ENCODE measurements around the gene DVL1. TPM values are rescaled to one million over a fixed set of nuclear protein-coding genes. Genes with fewer than 3 reads are reported as not detected.
A peak's percentile ranks its signal among the peaks of the same experiment; 100 is the strongest.

DVL1 gene
- total RNA-seq, 4 donors from 2014 or later = 84.4 to 174 (median 88.9) TPM

GRCh38 chr1:1332774-1333480, 16.3 kb downstream of the DVL1 start:
- 76% methylated on average over 6 of the region's 48 CpGs; no CpG with 5 or more reads in 1 of the 2 donors for WGBS, 2 donors (ENCODE audit: low coverage in 1 of 2)
- peaks cover 0 to 39% of the 10 kb centered on the region in 2 donors for H3K36me3 ChIP-seq

GRCh38 chr1:1332031-1332755, 17.0 kb downstream of the DVL1 start:
- Histone ChIP-seq H3K27me3 (no peaks in the 10 kb centered on the region), H3K36me3 (peaks cover 0 to 39% of the 10 kb centered on the region in 2 donors), H3K4me3 (no peak overlapping the region), H3K9me3 (no peaks in the 10 kb centered on the region), H3K4me1 (peaks cover 0 to 18% (median 7%) of the 10 kb centered on the region in 3 donors), H3K27ac (no peak overlapping the region)
- WGBS, 2 donors (ENCODE audit: low coverage in 1 of 2) = no CpG with 5 or more reads among the region's 57 CpGs
- ATAC-seq = no peak
- no peak for TF ChIP-seq POLR2A (IDR thresholded peaks at IDR 0.05)
- TF ChIP-seq POLR2AphosphoS5 (IDR thresholded peaks at IDR 0.05) = no peak
- TF ChIP-seq CTCF (IDR thresholded peaks at IDR 0.05) = no peak
- no peak for TF ChIP-seq EP300 (IDR thresholded peaks at IDR 0.05)

More at GRCh38 chr1:1332774-1333480, 16.3 kb downstream of the DVL1 start:
- no peak for TF ChIP-seq POLR2A (IDR thresholded peaks at IDR 0.05)
- ATAC-seq = no peak
- H3K4me1 ChIP-seq = peaks cover 0 to 17% (median 7%) of the 10 kb centered on the region in 3 donors
- no peak overlapping the region for H3K27ac ChIP-seq
- H3K9me3 ChIP-seq = no peaks in the 10 kb centered on the region
- no peaks in the 10 kb centered on the region for H3K27me3 ChIP-seq
- H3K4me3 ChIP-seq = no peak overlapping the region

GRCh38 chr1:1331068-1331965, 17.9 kb downstream of the DVL1 start, which contains the start of gene TAS1R3:
TAS1R3 (plus strand) TSS chr1:1331280; CDS start chr1:1331346, 66 bp downstream.
- Histone ChIP-seq H3K4me3 (no peak within 1 kb of the TSS), H3K4me1 (peaks cover 0 to 27% (median 7%) of the 10 kb centered on the region in 3 donors), H3K9me3 (no peaks in the 10 kb centered on the region), H3K27me3 (no peaks in the 10 kb centered on the region), H3K36me3 (peaks cover 0 to 39% of the 10 kb centered on the region in 2 donors), H3K27ac (no peak within 1 kb of the TSS)
- TF ChIP-seq EP300 (IDR thresholded peaks at IDR 0.05) = no peak
- TF ChIP-seq POLR2A (IDR thresholded peaks at IDR 0.05) = no peak
- TF ChIP-seq POLR2AphosphoS5 (IDR thresholded peaks at IDR 0.05) = no peak
- no peak for TF ChIP-seq CTCF (IDR thresholded peaks at IDR 0.05)
- no peak for ATAC-seq
- WGBS, 2 donors (ENCODE audit: low coverage in 1 of 2) = 75% methylated on average over 2 of the region's 41 CpGs; no CpG with 5 or more reads in 1 of the 2 donors

GRCh38 chr1:1330366-1331067, 18.7 kb downstream of the DVL1 start:
- no peak for TF ChIP-seq POLR2AphosphoS5 (IDR thresholded peaks at IDR 0.05)
- TF ChIP-seq POLR2A (IDR thresholded peaks at IDR 0.05) = no peak
- Histone ChIP-seq H3K4me1 (peaks cover 0 to 35% (median 14%) of the 10 kb centered on the region in 3 donors), H3K36me3 (peaks cover 0 to 31% of the 10 kb centered on the region in 2 donors), H3K27ac (no peak overlapping the region), H3K27me3 (no peaks in the 10 kb centered on the region), H3K9me3 (no peaks in the 10 kb centered on the region), H3K4me3 (no peak overlapping the region)
- no peak for ATAC-seq
- 80% methylated on average over 1 of the region's 15 CpGs; no CpG with 5 or more reads in 1 of the 2 donors for whole genome bisulfite sequencing, 2 donors (ENCODE audit: low coverage in 1 of 2)

GRCh38 chr1:1329304-1330210, 19.7 kb downstream of the DVL1 start:
- no peak overlapping the region for H3K4me3 ChIP-seq
- H3K27me3 ChIP-seq = no peaks in the 10 kb centered on the region
- TF ChIP-seq POLR2AphosphoS5 (IDR thresholded peaks at IDR 0.05) (peak; percentile 15), POLR2A (IDR thresholded peaks at IDR 0.05) (no peak), CTCF (IDR thresholded peaks at IDR 0.05) (no peak)
- 89 to 90% methylated on average over 28 to 39 of the region's 58 CpGs for WGBS, 2 donors (ENCODE audit: low coverage in 1 of 2)
- no peaks in the 10 kb centered on the region for H3K9me3 ChIP-seq
- peaks cover 0 to 29% of the 10 kb centered on the region in 2 donors for H3K36me3 ChIP-seq
- H3K27ac ChIP-seq = no peak overlapping the region
- H3K4me1 ChIP-seq = peaks cover 0 to 43% (median 20%) of the 10 kb centered on the region in 3 donors
- no peak for ATAC-seq
